ENCODE measurements around the gene NTM.

NTM gene

DNA sequence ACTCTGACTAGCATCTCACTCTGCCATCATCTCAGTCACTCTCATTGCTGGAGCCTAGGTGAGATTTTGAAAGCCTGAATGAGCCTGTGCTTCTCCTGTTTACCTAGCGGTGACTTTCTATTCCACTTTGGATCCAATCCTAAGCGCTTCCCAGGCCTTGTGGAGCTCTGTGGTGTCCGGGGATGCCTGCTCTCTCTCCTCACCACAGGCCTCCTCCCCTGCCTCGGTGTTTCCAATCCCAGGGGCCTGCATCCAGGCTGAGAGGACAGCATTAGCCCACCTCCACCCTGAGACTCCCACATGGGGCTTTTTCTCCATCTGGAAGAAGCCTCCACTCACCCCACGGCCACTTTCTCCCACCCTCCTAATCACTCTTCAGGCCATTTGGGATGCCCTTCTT, 380.3 kb downstream of the NTM start:
- H3K27me3 Mint-ChIP-seq = peaks cover 4% of the 10 kb centered on the region

DNA sequence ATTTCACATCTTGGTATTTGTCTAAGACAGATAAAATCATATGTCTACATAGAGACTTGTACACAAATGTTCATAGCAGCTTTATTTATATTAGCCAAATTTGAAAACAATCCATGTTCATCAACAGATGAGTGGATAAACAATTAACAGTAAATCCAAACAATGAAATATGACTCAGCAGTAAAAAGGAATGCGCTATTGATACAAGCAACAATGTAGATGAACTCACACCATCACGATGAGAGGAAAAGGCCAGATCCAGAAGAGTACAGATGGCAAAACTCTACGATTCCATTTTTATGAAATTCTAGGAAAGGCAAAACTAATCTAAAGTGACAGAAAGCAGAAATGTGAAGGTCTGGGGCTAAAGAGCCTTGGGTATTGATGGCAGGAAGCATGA, 384.3 kb downstream of the NTM start:
- Mint-ChIP-seq H3K27me3 (no peaks in the 10 kb centered on the region), H3K36me3 (ENCODE audit: low read depth) (no peaks in the 10 kb centered on the region), H3K4me1 (ENCODE audit: low read depth) (no peaks in the 10 kb centered on the region), H3K4me3 (no peak overlapping the region), H3K9me3 (no peaks in the 10 kb centered on the region), H3K27ac (no peak overlapping the region)
- intact Hi-C loops (cut with micrococcal nuclease) = no loop called here

More for the DNA sequence above, 380.3 kb downstream of the NTM start:
- H3K36me3 Mint-ChIP-seq (ENCODE audit: low read depth) = no peaks in the 10 kb centered on the region
- intact Hi-C loops (cut with micrococcal nuclease) = no loop called here
- H3K4me3 Mint-ChIP-seq = no peak overlapping the region
- H3K9me3 Mint-ChIP-seq = no peaks in the 10 kb centered on the region
- H3K27ac Mint-ChIP-seq = no peak overlapping the region
- H3K4me1 Mint-ChIP-seq (ENCODE audit: low read depth) = no peaks in the 10 kb centered on the region

DNA sequence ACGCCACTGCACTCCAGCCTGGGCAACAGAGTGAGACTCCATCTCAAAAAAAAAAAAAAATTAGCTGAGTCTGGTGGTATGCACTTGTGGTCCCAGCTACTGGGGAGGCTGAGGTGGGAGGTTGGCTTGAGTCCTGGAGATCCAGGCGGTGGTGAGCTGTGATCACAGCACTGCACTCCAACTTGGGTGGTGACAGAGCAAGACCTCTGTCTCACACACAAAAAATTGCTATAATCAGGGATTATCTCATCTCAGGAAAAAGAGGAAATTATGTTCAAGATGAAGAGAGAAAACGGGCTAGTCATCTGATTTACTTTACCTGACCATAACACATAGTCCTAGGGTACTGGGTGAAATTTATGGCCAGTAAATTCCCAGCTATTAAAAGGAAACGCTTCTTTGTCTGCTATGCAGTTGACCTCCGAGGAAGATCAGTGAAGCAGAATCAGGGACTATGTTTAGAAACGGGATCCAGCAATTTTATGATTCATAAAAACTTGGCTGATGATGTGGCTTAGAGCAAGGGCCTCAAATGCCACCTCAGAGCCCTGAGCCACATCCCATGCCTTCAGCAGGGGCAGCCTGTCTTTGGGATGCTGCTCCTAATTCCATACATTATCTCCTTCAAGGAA, 386.2 kb downstream of the NTM start:
- intact Hi-C loops (cut with micrococcal nuclease) = no loop called here
- Mint-ChIP-seq H3K9me3 (no peaks in the 10 kb centered on the region), H3K27ac (no peak overlapping the region)

DNA sequence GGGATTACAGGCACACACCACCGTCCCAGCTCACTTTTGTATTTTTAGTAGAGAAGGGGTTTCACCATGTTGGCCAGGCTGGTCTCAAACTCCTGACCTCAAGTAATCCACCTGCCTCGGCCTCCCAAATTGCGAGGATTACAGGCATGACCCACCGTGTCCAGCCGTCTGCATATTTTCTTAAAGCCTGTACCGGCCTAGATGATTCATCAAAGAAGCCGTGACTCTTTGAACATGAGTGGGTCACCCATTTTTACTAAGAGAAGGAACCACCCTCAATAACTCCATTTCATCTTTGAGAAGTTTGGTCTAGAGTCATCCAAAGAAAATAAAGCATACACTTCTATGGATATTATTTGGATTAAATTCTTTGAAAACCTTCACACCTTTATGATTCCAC, 388.3 kb downstream of the NTM start:
- Mint-ChIP-seq H3K4me1 (ENCODE audit: low read depth) (no peaks in the 10 kb centered on the region), H3K27me3 (no peaks in the 10 kb centered on the region), H3K27ac (no peak overlapping the region), H3K36me3 (ENCODE audit: low read depth) (no peaks in the 10 kb centered on the region), H3K9me3 (no peaks in the 10 kb centered on the region), H3K4me3 (no peak overlapping the region)
- intact Hi-C loops (cut with micrococcal nuclease) = no loop called here

More for the DNA sequence above, 386.2 kb downstream of the NTM start:
- no peaks in the 10 kb centered on the region for H3K36me3 Mint-ChIP-seq (ENCODE audit: low read depth)
- H3K4me3 Mint-ChIP-seq = no peak overlapping the region
- no peaks in the 10 kb centered on the region for H3K4me1 Mint-ChIP-seq (ENCODE audit: low read depth)
- no peaks in the 10 kb centered on the region for H3K27me3 Mint-ChIP-seq

GRCh38 chr11:131759140-131759539, 388.7 kb downstream of the NTM start:
- H3K4me1 Mint-ChIP-seq (ENCODE audit: low read depth) = no peaks in the 10 kb centered on the region
- no peaks in the 10 kb centered on the region for H3K9me3 Mint-ChIP-seq
- intact Hi-C loops (cut with micrococcal nuclease) = no loop called here
- no peak overlapping the region for H3K27ac Mint-ChIP-seq
- no peaks in the 10 kb centered on the region for H3K36me3 Mint-ChIP-seq (ENCODE audit: low read depth)
- H3K4me3 Mint-ChIP-seq = no peak overlapping the region
- no peaks in the 10 kb centered on the region for H3K27me3 Mint-ChIP-seq

DNA sequence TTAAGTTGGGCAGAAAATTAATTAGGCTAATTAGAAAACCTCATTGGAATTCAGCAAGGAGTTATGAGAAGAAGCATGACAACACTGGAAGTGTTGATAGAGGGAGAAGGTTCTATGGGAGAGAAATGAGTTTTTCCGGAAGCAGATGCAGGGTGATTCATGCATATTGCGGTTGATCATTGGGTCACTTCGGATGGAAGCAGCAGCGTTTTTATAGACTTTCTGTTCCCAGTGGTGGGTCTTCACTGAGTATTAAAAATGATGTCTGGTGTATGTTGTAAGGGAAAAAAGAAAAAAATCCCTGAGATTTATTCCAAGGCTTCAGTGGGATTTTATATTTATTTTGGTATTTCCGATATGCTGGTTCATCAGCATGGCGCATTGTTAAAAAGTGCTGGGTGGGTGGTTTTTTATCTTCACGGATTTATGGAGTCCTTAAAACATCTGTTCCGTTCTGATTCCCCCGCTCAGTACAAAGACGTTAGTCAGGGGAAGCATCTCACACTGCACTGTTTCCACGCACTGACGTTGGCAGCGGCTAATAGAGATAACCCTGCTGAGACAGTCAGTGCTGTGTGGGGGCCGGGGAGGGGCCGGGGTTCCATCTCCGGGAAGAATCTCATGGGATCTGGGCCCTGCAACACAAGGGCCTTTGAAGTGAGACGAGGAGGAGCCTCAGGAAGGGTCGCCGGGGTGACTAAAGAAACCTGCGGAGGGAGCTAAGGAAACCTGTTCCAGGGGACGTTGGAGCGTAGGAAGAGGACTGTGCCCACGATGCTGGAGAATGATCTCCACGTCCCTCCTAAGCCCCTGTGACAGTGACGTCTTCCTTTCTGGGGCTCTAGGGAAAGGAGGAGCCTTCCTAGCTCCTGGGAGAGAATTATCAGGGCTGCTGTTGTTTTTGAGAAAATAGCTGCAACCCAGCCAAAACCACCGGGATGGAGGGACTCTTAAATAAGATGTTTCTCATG, 390.0 kb downstream of the NTM start:
- Mint-ChIP-seq H3K9me3 (no peaks in the 10 kb centered on the region), H3K36me3 (ENCODE audit: low read depth) (no peaks in the 10 kb centered on the region), H3K4me1 (ENCODE audit: low read depth) (no peaks in the 10 kb centered on the region), H3K27me3 (peaks cover 3% of the 10 kb centered on the region), H3K27ac (no peak overlapping the region), H3K4me3 (no peak overlapping the region)
- intact Hi-C loops (cut with micrococcal nuclease) = no loop called here

- Mint-ChIP-seq H3K4me3 (no peak overlapping the region), H3K36me3 (ENCODE audit: low read depth) (no peaks in the 10 kb centered on the region), H3K4me1 (ENCODE audit: low read depth) (no peaks in the 10 kb centered on the region), H3K27me3 (peaks cover 3% of the 10 kb centered on the region), H3K9me3 (no peaks in the 10 kb centered on the region), H3K27ac (no peak overlapping the region)
- intact Hi-C loops (cut with micrococcal nuclease) = no loop called here
Observed at GRCh38 chr11:131762346-131763110, 392.1 kb downstream of the NTM start.

DNA sequence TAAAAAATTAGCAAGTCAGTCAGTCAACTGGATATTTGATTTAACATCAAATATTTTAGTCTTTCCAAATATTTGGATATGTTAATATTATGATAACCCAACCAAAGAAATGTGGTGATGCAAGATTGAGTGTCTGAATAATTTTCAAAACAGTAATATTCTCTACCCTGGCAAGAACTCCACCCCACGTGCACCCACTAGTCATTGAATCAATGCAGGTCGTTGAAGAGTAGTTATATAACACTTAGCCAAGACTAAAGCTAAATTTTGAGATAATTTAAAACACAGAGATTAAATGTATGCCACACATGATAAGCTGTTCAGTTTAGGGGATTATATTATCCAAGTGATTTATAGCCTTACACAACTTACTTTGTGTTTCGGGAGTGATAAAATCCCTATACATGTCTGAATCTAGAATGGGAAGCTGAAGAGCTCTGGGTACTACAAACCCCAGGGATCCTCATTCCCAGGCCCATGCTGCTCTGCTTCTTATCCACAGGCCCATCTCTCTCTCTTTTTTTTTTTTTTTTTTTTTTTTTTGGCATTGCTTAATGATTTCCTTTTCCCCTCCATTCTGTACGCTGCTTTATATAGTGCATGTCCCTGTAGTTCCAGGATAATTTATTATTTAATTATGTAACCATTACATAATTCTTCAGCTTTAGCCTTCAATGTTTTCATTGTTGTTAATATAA, 392.9 kb downstream of the NTM start:
- Mint-ChIP-seq H3K4me3 (no peak overlapping the region), H3K27ac (no peak overlapping the region), H3K36me3 (ENCODE audit: low read depth) (no peaks in the 10 kb centered on the region), H3K9me3 (no peaks in the 10 kb centered on the region), H3K27me3 (peaks cover 3% of the 10 kb centered on the region), H3K4me1 (ENCODE audit: low read depth) (no peaks in the 10 kb centered on the region)
- intact Hi-C loops (cut with micrococcal nuclease) = no loop called here

DNA sequence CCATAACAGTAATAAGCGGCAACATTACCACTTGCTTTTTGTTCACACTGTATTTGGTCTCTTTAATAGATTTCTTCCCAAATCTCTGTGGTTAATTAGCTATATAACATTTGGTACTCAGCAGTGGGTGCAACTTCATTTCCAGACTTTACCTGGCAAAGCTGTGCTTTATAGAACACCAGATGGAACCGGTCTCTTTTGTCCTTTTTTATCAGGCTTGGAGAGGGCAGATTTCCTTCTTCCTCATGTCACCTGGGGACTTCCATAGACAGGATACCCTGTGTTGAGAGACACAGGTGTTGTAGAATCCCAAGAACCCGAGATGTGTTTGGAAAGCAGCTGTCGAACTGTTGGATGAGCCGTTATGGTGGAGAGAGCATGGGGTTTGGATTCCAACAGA, 393.7 kb downstream of the NTM start:
- peaks cover 2% of the 10 kb centered on the region for H3K4me1 Mint-ChIP-seq (ENCODE audit: low read depth)
- H3K27me3 Mint-ChIP-seq = peaks cover 3% of the 10 kb centered on the region
- intact Hi-C loops (cut with micrococcal nuclease) = no loop called here
- no peak overlapping the region for H3K27ac Mint-ChIP-seq
- H3K4me3 Mint-ChIP-seq = no peak overlapping the region
- H3K9me3 Mint-ChIP-seq = no peaks in the 10 kb centered on the region
- H3K36me3 Mint-ChIP-seq (ENCODE audit: low read depth) = no peaks in the 10 kb centered on the region

GRCh38 chr11:131764649-131765048, 394.2 kb downstream of the NTM start:
- Mint-ChIP-seq H3K9me3 (no peaks in the 10 kb centered on the region), H3K4me3 (no peak overlapping the region), H3K27me3 (peaks cover 3% of the 10 kb centered on the region), H3K4me1 (ENCODE audit: low read depth) (peaks cover 7% of the 10 kb centered on the region), H3K36me3 (ENCODE audit: low read depth) (no peaks in the 10 kb centered on the region), H3K27ac (no peak overlapping the region)
- intact Hi-C loops (cut with micrococcal nuclease) = no loop called here

GRCh38 chr11:131766637-131767036, 396.2 kb downstream of the NTM start:
- peaks cover 3% of the 10 kb centered on the region for H3K27me3 Mint-ChIP-seq
- H3K9me3 Mint-ChIP-seq = no peaks in the 10 kb centered on the region
- intact Hi-C loops (cut with micrococcal nuclease) = no loop called here
- H3K36me3 Mint-ChIP-seq (ENCODE audit: low read depth) = no peaks in the 10 kb centered on the region
- H3K4me3 Mint-ChIP-seq = no peak overlapping the region
- H3K27ac Mint-ChIP-seq = no peak overlapping the region
- peaks cover 7% of the 10 kb centered on the region for H3K4me1 Mint-ChIP-seq (ENCODE audit: low read depth)

DNA sequence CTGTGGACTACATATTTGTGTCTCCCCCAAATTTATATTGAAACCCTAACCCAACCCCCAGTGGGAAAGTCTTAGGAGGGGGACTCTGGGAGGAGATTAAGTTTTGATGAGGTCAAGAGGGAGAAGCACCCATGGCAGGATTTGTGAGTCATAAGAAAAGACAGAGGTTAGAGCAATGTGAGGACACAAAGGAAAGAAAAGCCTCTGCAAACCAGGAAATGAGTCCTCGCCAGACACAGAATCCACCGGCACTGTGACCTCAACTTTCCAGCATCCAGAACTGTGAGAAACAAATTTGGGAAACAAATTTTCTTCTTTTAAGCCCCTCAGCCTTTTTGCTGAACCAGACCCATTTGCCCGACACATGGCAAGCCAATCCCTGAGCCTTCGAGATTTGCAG, 397.0 kb downstream of the NTM start:
- Mint-ChIP-seq H3K4me1 (ENCODE audit: low read depth) (peaks cover 7% of the 10 kb centered on the region), H3K27me3 (peaks cover 3% of the 10 kb centered on the region), H3K36me3 (ENCODE audit: low read depth) (no peaks in the 10 kb centered on the region), H3K27ac (no peak overlapping the region), H3K4me3 (no peak overlapping the region), H3K9me3 (no peaks in the 10 kb centered on the region)
- intact Hi-C loops (cut with micrococcal nuclease) = no loop called here

GRCh38 chr11:131770801-131771200, 400.4 kb downstream of the NTM start:
- intact Hi-C loops (cut with micrococcal nuclease) = no loop called here
- no peak overlapping the region for H3K4me3 Mint-ChIP-seq
- no peaks in the 10 kb centered on the region for H3K36me3 Mint-ChIP-seq (ENCODE audit: low read depth)
- H3K27me3 Mint-ChIP-seq = peaks cover 3% of the 10 kb centered on the region
- H3K4me1 Mint-ChIP-seq (ENCODE audit: low read depth) = peaks cover 7% of the 10 kb centered on the region
- no peaks in the 10 kb centered on the region for H3K9me3 Mint-ChIP-seq
- no peak overlapping the region for H3K27ac Mint-ChIP-seq
